ENCODE data around the gene C1orf35. TPM values are rescaled to one million over a fixed set of nuclear protein-coding genes. Genes with fewer than 3 reads are reported as not detected.

C1orf35 gene
- total RNA-seq, 1 donor from 2014 or later: 27.7 TPM

GRCh38 chr1:228073857-228074545 is 29.1 kb downstream of the C1orf35 start:
- no peak overlapping the region for H3K27ac Mint-ChIP-seq
- no peaks in the 10 kb centered on the region for H3K9me3 Mint-ChIP-seq
- intact Hi-C loops (cut with micrococcal nuclease): no loop called here
- no peaks in the 10 kb centered on the region for H3K36me3 Mint-ChIP-seq (ENCODE audit: low read depth)
- no peak overlapping the region for H3K4me3 Mint-ChIP-seq
- no peaks in the 10 kb centered on the region for H3K4me1 Mint-ChIP-seq (ENCODE audit: low read depth)
- H3K27me3 Mint-ChIP-seq (ENCODE audit: insufficient read depth): no peaks in the 10 kb centered on the region
- DNase-seq (ENCODE audit: low spot score): no peak

- DNase-seq (ENCODE audit: low spot score): no peak
- intact Hi-C loops (cut with micrococcal nuclease): no loop called here
- Mint-ChIP-seq H3K36me3 (ENCODE audit: low read depth) (no peaks in the 10 kb centered on the region), H3K27me3 (ENCODE audit: insufficient read depth) (no peaks in the 10 kb centered on the region), H3K4me1 (ENCODE audit: low read depth) (no peaks in the 10 kb centered on the region), H3K27ac (no peak overlapping the region), H3K9me3 (no peaks in the 10 kb centered on the region), H3K4me3 (no peak overlapping the region)
Observed at GRCh38 chr1:228073061-228073856, 29.9 kb downstream of the C1orf35 start.

DNA sequence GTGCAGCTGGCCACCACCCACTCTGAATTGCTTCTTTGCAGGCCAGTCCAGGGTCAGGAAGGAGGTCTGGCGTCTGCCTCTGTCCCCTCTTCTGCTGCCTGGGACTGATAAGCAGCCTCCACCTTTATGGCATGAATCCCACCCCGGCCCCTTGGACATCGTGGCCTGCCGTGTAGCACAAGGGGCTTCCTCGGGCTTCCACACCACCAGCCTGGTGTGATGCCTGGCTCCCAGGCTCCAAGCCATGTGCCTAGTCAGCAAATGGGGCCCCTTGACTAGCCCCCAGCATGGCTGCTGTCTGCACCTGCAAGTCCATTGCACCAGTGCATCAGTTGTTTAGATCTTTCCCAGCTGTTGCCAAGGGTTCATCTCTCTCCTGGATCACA is 30.5 kb downstream of the C1orf35 start:
- no peak overlapping the region for H3K4me3 Mint-ChIP-seq
- H3K4me1 Mint-ChIP-seq (ENCODE audit: low read depth): no peaks in the 10 kb centered on the region
- DNase-seq (ENCODE audit: low spot score): no peak
- H3K36me3 Mint-ChIP-seq (ENCODE audit: low read depth): no peaks in the 10 kb centered on the region
- intact Hi-C loops (cut with micrococcal nuclease): no loop called here
- H3K27me3 Mint-ChIP-seq (ENCODE audit: insufficient read depth): no peaks in the 10 kb centered on the region
- H3K9me3 Mint-ChIP-seq: no peaks in the 10 kb centered on the region
- H3K27ac Mint-ChIP-seq: no peak overlapping the region

DNA sequence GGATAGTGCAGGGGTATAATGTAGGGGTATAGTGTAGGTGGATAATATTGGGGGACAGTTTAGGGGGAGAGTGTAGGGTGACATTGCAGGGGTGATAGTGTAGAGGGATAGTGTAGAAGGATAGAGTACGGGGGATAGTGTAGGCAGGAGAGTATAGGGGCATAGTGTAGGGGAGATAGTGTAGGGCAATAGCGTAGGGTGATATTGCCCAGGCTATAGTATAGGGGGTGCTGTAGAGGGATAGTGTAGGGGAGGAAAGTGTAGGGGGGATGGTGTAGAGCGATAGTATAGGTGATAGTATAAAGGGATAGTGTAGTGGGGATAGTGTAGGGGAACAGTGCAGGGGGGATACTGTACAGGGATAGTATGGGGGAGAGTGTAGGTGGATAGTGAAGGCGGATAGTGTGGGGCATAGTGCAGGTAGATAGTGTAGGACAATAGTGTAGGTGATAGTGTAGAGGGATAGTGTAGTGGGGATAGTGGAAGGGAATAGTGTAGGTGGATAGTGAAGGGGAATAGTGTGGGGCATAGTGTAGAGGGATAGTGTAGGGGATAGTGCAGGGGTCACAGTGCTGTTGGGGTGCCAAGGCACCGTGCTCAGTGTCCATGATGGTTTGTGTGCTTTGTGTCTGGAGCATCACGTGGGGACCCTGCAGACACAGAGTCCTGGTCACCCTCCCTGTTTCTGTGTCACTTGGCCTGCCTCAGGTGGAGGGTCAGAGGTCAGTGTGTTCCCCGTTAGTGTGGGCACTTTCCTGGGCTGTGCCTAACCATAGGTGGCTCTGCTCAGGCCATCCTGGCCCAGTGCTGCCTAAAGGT is 31.1 kb downstream of the C1orf35 start:
- Mint-ChIP-seq H3K27me3 (ENCODE audit: insufficient read depth) (no peaks in the 10 kb centered on the region), H3K4me3 (no peak overlapping the region), H3K4me1 (ENCODE audit: low read depth) (no peaks in the 10 kb centered on the region), H3K36me3 (ENCODE audit: low read depth) (no peaks in the 10 kb centered on the region), H3K9me3 (no peaks in the 10 kb centered on the region), H3K27ac (no peak overlapping the region)
- intact Hi-C loops (cut with micrococcal nuclease): no loop called here
- no peak for DNase-seq (ENCODE audit: low spot score)

DNA sequence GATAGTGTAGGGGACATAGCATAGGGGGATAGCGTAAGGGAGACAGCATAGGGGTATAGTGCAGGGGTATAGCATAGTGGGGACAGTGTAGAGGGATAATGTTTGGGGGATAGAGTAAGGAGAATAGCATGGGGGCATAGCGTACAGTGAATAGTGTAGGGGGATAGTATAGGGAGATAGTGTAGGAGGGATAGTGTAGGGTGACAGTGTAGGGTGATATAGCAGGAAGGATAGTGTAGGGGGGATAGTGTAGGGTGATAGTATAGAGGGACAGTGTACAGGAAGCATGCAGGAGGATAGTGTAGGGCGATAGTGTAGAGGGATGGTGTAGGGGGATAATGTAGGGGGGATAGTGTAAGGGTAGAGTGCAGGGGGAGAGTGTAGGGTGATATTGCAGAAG is 32.3 kb downstream of the C1orf35 start:
- Mint-ChIP-seq H3K9me3 (no peaks in the 10 kb centered on the region), H3K4me1 (ENCODE audit: low read depth) (no peaks in the 10 kb centered on the region)
- intact Hi-C loops (cut with micrococcal nuclease): no loop called here

GRCh38 chr1:228070173-228070572 is 33.0 kb downstream of the C1orf35 start:
- no peaks in the 10 kb centered on the region for H3K9me3 Mint-ChIP-seq
- no peaks in the 10 kb centered on the region for H3K4me1 Mint-ChIP-seq (ENCODE audit: low read depth)
- H3K27me3 Mint-ChIP-seq (ENCODE audit: insufficient read depth): peaks cover 5% of the 10 kb centered on the region
- H3K36me3 Mint-ChIP-seq (ENCODE audit: low read depth): no peaks in the 10 kb centered on the region
- no peak overlapping the region for H3K27ac Mint-ChIP-seq
- no peak for DNase-seq (ENCODE audit: low spot score)
- intact Hi-C loops (cut with micrococcal nuclease): no loop called here
- H3K4me3 Mint-ChIP-seq: no peak overlapping the region

More for the DNA sequence above, 32.3 kb downstream of the C1orf35 start:
- Mint-ChIP-seq H3K27ac (no peak overlapping the region), H3K4me3 (no peak overlapping the region), H3K36me3 (ENCODE audit: low read depth) (no peaks in the 10 kb centered on the region), H3K27me3 (ENCODE audit: insufficient read depth) (peaks cover 2% of the 10 kb centered on the region)
- DNase-seq (ENCODE audit: low spot score): no peak

DNA sequence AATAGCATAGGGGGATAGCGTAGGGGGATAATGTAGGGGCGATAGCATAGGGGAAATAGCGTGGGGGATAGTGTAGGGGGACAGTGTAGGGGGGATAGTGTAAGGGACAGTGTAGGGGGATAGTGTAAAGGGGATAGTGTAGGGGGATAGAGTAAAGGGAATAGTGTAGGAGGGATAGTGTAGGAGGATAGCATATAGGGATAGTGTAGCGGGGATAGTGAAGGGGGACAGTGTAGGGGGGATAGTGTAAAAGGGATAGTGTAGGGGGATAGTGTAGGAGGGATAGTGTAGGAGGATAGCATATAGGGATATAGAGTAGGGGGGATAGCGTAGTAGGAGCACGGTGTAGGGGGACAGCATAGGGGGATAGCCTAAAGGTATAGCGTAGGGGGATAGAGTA is 34.8 kb downstream of the C1orf35 start:
- H3K36me3 Mint-ChIP-seq (ENCODE audit: low read depth): no peaks in the 10 kb centered on the region
- no peak overlapping the region for H3K27ac Mint-ChIP-seq
- no peaks in the 10 kb centered on the region for H3K4me1 Mint-ChIP-seq (ENCODE audit: low read depth)
- H3K4me3 Mint-ChIP-seq: no peak overlapping the region
- no peaks in the 10 kb centered on the region for H3K9me3 Mint-ChIP-seq
- intact Hi-C loops (cut with micrococcal nuclease): no loop called here
- DNase-seq (ENCODE audit: low spot score): no peak
- peaks cover 5% of the 10 kb centered on the region for H3K27me3 Mint-ChIP-seq (ENCODE audit: insufficient read depth)

GRCh38 chr1:228066891-228067654 is 36.1 kb downstream of the C1orf35 start:
- no peak overlapping the region for H3K27ac Mint-ChIP-seq
- no peaks in the 10 kb centered on the region for H3K4me1 Mint-ChIP-seq (ENCODE audit: low read depth)
- H3K4me3 Mint-ChIP-seq: no peak overlapping the region
- H3K27me3 Mint-ChIP-seq (ENCODE audit: insufficient read depth): peaks cover 5% of the 10 kb centered on the region
- H3K36me3 Mint-ChIP-seq (ENCODE audit: low read depth): no peaks in the 10 kb centered on the region
- intact Hi-C loops (cut with micrococcal nuclease): no loop called here
- DNase-seq (ENCODE audit: low spot score): no peak
- H3K9me3 Mint-ChIP-seq: no peaks in the 10 kb centered on the region

DNA sequence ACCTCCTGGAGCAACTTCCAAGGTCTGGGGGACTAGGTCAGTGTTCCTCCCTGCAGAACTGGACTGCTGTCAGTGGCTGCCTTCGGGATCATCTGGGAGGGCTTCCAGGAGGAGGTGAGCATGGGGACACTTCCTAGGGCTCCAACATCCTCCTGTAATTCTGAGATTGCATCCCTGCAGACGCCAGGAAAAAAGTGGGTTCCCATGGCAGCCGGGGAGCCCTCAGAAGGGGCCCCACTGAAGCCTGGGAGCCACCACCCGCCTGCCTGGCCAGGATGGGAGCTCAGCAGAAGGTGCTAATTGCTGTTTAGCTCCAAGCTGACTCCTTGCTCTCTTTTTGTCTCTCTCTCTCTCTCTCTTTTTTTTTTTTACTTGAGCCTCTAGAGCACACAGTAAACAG is 36.7 kb downstream of the C1orf35 start:
- intact Hi-C loops (cut with micrococcal nuclease): no loop called here
- Mint-ChIP-seq H3K4me1 (ENCODE audit: low read depth) (no peaks in the 10 kb centered on the region), H3K27ac (no peak overlapping the region), H3K27me3 (ENCODE audit: insufficient read depth) (peaks cover 5% of the 10 kb centered on the region), H3K4me3 (no peak overlapping the region), H3K36me3 (ENCODE audit: low read depth) (no peaks in the 10 kb centered on the region), H3K9me3 (no peaks in the 10 kb centered on the region)
- DNase-seq (ENCODE audit: low spot score): no peak

DNA sequence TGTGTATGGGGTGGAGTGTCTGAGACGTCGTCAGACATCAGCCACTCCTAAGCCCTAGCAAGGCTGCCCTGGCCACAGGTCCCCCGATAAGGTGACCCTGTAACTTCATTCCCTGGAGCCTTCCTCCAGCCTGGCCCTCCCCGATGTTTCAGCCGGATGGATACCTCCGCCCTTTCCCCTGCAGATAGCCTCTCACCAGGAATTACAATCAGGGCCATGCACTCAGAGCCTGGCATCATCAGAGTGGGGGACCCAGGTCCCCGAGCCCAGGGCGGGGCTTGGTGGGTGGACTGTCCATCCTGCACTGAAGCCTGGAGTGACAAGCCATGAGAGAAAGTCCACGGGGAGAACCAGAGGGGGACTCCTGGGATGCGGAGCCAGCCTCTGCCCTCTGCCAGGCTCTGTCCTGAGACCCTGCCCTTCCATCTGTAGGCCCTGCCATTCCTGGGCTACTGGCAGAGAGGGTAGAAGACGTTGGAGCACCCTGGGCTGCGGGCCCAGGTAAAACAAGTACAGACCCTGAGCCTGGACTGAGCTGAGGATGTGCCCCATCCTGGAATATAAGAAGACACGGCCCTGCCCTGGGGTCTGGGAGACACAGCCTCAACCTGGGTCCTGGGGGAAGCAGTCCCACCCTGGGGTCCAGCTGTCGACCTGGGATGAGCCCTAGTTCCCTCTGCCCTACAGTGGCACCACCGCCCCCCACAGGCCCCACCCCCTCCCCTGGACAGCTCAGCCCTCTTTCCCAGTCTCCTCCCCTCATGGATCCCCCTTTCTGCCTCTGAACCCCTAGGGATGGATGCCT is 37.4 kb downstream of the C1orf35 start:
- DNase-seq (ENCODE audit: low spot score): no peak
- intact Hi-C loops (cut with micrococcal nuclease): no loop called here

GRCh38 chr1:228064741-228065542 is 38.2 kb downstream of the C1orf35 start:
- Mint-ChIP-seq H3K27me3 (ENCODE audit: insufficient read depth) (peaks cover 14% of the 10 kb centered on the region), H3K36me3 (ENCODE audit: low read depth) (no peaks in the 10 kb centered on the region), H3K27ac (no peak overlapping the region), H3K4me1 (ENCODE audit: low read depth) (no peaks in the 10 kb centered on the region), H3K9me3 (no peaks in the 10 kb centered on the region), H3K4me3 (no peak overlapping the region)
- intact Hi-C loops (cut with micrococcal nuclease): no loop called here
- DNase-seq (ENCODE audit: low spot score): no peak

More for the DNA sequence above, 37.4 kb downstream of the C1orf35 start:
- no peak overlapping the region for H3K27ac Mint-ChIP-seq
- H3K27me3 Mint-ChIP-seq (ENCODE audit: insufficient read depth): peaks cover 11% of the 10 kb centered on the region
- H3K4me1 Mint-ChIP-seq (ENCODE audit: low read depth): no peaks in the 10 kb centered on the region
- H3K9me3 Mint-ChIP-seq: no peaks in the 10 kb centered on the region
- H3K4me3 Mint-ChIP-seq: no peak overlapping the region
- no peaks in the 10 kb centered on the region for H3K36me3 Mint-ChIP-seq (ENCODE audit: low read depth)
